GM12801 (cell line): ENCODE measurements around the gene ARHGAP21.

ENCODE experiments used
- CTCF ChIP-seq: IDR thresholded peaks from one replicate; pipeline ENCODE4 v1.5.1; 2011; ENCODE audit warnings: control low read depth; ENCODE audit not compliant: insufficient read length; ENCODE audit errors: extremely low read depth

ARHGAP21 gene

GRCh38 chr10:24568042-24568441 lies 155.6 kb downstream of the ARHGAP21 start:
- TF ChIP-seq CTCF, result no peak

- no peak for TF ChIP-seq CTCF
These were observed 162.2 kb downstream of the ARHGAP21 start for GRCh38 chr10:24561453-24561852.

GRCh38 chr10:24556750-24557742 lies 166.6 kb downstream of the ARHGAP21 start:
- no peak for TF ChIP-seq CTCF

GRCh38 chr10:24556126-24556749 lies 167.4 kb downstream of the ARHGAP21 start:
- no peak for TF ChIP-seq CTCF

GRCh38 chr10:24554036-24554435 lies 169.7 kb downstream of the ARHGAP21 start:
- TF ChIP-seq CTCF, result no peak

GRCh38 chr10:24553051-24553612 lies 170.6 kb downstream of the ARHGAP21 start:
- no peak for TF ChIP-seq CTCF

GRCh38 chr10:24552346-24553016 lies 171.2 kb downstream of the ARHGAP21 start:
- TF ChIP-seq CTCF, result no peak
